ENCODE measurements around the gene RBM20.

The RBM20 gene

DNA sequence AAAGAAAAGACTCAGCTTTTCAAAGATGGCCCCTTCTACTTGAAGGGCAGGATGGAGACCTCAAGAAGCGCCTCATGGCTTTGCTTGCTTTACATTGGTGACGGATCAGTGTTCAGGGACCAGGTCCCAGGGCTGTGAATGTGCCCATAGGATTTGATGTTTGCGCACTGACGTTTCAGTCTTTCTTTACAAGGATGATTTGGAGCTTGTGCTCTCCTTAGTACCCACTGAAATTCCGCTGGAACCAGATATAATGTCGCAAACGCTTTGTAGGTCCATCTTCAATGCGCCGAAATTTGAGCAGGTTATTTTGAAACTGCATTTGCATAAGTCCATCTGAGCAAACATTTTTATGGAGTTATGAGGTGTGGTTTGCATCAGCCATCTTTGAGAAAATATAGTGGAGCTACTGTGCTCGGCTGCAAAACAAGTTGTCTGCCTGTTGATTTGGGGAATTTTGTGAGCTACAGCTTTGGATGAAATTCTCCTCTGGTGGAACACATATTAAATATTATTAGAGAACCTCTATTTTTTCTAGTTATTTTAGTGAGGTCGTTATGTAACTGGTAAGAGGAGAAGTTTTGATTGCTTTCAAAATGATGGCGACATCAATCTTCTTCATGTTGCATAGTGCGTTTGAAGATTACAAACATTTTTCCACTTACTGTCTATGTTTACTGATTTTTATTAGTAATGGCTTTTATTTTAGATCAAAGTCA is 2.4 kb downstream of the RBM20 start:
- Histone ChIP-seq H3K27me3 (ENCODE audit: insufficient read depth, poor library complexity, severe bottlenecking) (peaks cover 51% of the 10 kb centered on the region), H3K4me3 (replicated peaks; ENCODE audit: insufficient read depth, low read length) (no peak overlapping the region), H3K27ac (replicated peaks) (no peak overlapping the region)
- DNase-seq (ENCODE audit: low read depth in 1 of 2, low spot score in 1 of 2), result no peak
- no peak for TF ChIP-seq REST (IDR thresholded peaks at IDR 0.05; ENCODE audit: insufficient replicate concordance, low read depth)
- no peak for TF ChIP-seq CTCF (IDR thresholded peaks at IDR 0.05; ENCODE audit: insufficient read depth, low read length)
- no peak for TF ChIP-seq POLR2AphosphoS5 (IDR thresholded peaks at IDR 0.05; ENCODE audit: low read depth)
- TF ChIP-seq GABPA (IDR thresholded peaks at IDR 0.05; ENCODE audit: low read depth), result no peak
- TF ChIP-seq SPI1 (IDR thresholded peaks at IDR 0.05; ENCODE audit: borderline replicate concordance, low read depth), result no peak

DNA sequence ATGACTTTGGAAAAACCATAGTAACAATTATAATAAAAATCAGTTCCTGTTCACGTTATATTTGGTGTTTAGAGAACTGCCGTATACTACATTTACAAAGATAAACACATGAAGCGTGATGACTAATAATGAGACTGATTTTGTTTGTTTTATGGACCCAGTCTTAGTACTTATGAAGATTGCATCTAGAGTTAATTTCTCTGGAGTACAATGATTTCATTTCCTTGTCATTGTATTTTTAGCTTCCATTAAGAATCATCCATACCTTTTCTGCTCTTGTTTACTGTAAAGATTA is 2.9 kb downstream of the RBM20 start:
- no peak overlapping the region for H3K27ac ChIP-seq (replicated peaks)
- H3K4me3 ChIP-seq (replicated peaks; ENCODE audit: insufficient read depth, low read length), result no peak overlapping the region
- no peak for DNase-seq (ENCODE audit: low read depth in 1 of 2, low spot score in 1 of 2)
- TF ChIP-seq SPI1 (IDR thresholded peaks at IDR 0.05; ENCODE audit: borderline replicate concordance, low read depth), result no peak
- no peak for TF ChIP-seq REST (IDR thresholded peaks at IDR 0.05; ENCODE audit: insufficient replicate concordance, low read depth)
- TF ChIP-seq POLR2AphosphoS5 (IDR thresholded peaks at IDR 0.05; ENCODE audit: low read depth), result no peak
- TF ChIP-seq GABPA (IDR thresholded peaks at IDR 0.05; ENCODE audit: low read depth), result no peak
- TF ChIP-seq CTCF (IDR thresholded peaks at IDR 0.05; ENCODE audit: insufficient read depth, low read length), result no peak
- peaks cover 46% of the 10 kb centered on the region for H3K27me3 ChIP-seq (ENCODE audit: insufficient read depth, poor library complexity, severe bottlenecking)

GRCh38 chr10:110648692-110649346 is 4.7 kb downstream of the RBM20 start:
- H3K27me3 ChIP-seq (ENCODE audit: insufficient read depth, poor library complexity, severe bottlenecking), result peaks cover 34% of the 10 kb centered on the region
- no peak overlapping the region for H3K4me3 ChIP-seq (replicated peaks; ENCODE audit: insufficient read depth, low read length)
- no peak for DNase-seq (ENCODE audit: low read depth in 1 of 2, low spot score in 1 of 2)
- TF ChIP-seq CTCF (IDR thresholded peaks at IDR 0.05; ENCODE audit: insufficient read depth, low read length) (no peak), GABPA (IDR thresholded peaks at IDR 0.05; ENCODE audit: low read depth) (no peak), SPI1 (IDR thresholded peaks at IDR 0.05; ENCODE audit: borderline replicate concordance, low read depth) (no peak), POLR2AphosphoS5 (IDR thresholded peaks at IDR 0.05; ENCODE audit: low read depth) (no peak), REST (IDR thresholded peaks at IDR 0.05; ENCODE audit: insufficient replicate concordance, low read depth) (no peak)
- H3K27ac ChIP-seq (replicated peaks), result no peak overlapping the region
